ENCODE data around the gene PPA2.
A peak's percentile ranks its signal among the peaks of the same experiment; 100 is the strongest.

The PPA2 gene

GRCh38 chr4:105483840-105484239, 10.0 kb upstream of the PPA2 start:
- H4K20me1 ChIP-seq (ENCODE audit: insufficient read depth, low read length) = no peaks in the 10 kb centered on the region
- H3K79me2 ChIP-seq (ENCODE audit: insufficient read depth, low read length) = no peaks in the 10 kb centered on the region
- H3K27me3 ChIP-seq (ENCODE audit: insufficient read depth, low read length) = no peaks in the 10 kb centered on the region
- no peaks in the 10 kb centered on the region for H3K9me2 ChIP-seq (ENCODE audit: low read depth, low read length)
- H3K4me2 ChIP-seq (ENCODE audit: low read length) = no peak overlapping the region
- no peaks in the 10 kb centered on the region for H3F3A ChIP-seq (ENCODE audit: insufficient read depth, low read length)
- no peak overlapping the region for H3K9ac ChIP-seq (ENCODE audit: low read length)
- H3K36me3 ChIP-seq (ENCODE audit: insufficient read depth, low read length) = no peaks in the 10 kb centered on the region
- no peaks in the 10 kb centered on the region for H3K9me3 ChIP-seq (ENCODE audit: low read length)
- H3K4me3 ChIP-seq (ENCODE audit: low read depth, low read length, poor library complexity, severe bottlenecking) = no peak overlapping the region
- no peak for TF ChIP-seq CTCF (IDR thresholded peaks at IDR 0.05; ENCODE audit: low read length)
- no peak overlapping the region for H3K27ac ChIP-seq (ENCODE audit: low read depth, low read length, poor library complexity, severe bottlenecking)
- no peaks in the 10 kb centered on the region for H3K4me1 ChIP-seq (ENCODE audit: insufficient read depth, low read length, severe bottlenecking)
- no peak overlapping the region for H2AFZ ChIP-seq (ENCODE audit: low read length)

- Histone ChIP-seq H3K9me2 (ENCODE audit: low read depth, low read length) (no peaks in the 10 kb centered on the region), H3K4me1 (ENCODE audit: insufficient read depth, low read length, severe bottlenecking) (peaks cover 28% of the 10 kb centered on the region), H3K4me2 (ENCODE audit: low read length) (peak overlapping the region; percentile 76), H3K4me3 (ENCODE audit: low read depth, low read length, poor library complexity, severe bottlenecking) (peak overlapping the region; percentile 92), H3K79me2 (ENCODE audit: insufficient read depth, low read length) (peaks cover 36% of the 10 kb centered on the region), H2AFZ (ENCODE audit: low read length) (no peak overlapping the region), H3K36me3 (ENCODE audit: insufficient read depth, low read length) (no peaks in the 10 kb centered on the region), H3K9ac (ENCODE audit: low read length) (peak overlapping the region; percentile 80; the same call in 1 of the 2 replicates), H3K27ac (ENCODE audit: low read depth, low read length, poor library complexity, severe bottlenecking) (no peak overlapping the region), H4K20me1 (ENCODE audit: insufficient read depth, low read length) (no peaks in the 10 kb centered on the region), H3F3A (ENCODE audit: insufficient read depth, low read length) (no peaks in the 10 kb centered on the region), H3K9me3 (ENCODE audit: low read length) (no peaks in the 10 kb centered on the region), H3K27me3 (ENCODE audit: insufficient read depth, low read length) (no peaks in the 10 kb centered on the region)
- TF ChIP-seq EZH2 (IDR thresholded peaks at IDR 0.05; ENCODE audit: borderline replicate concordance, low read length) = no peak
- peak; percentile 86 for TF ChIP-seq CTCF (IDR thresholded peaks at IDR 0.05; ENCODE audit: low read length)
Observed at GRCh38 chr4:105474099-105474518, 247 bp upstream of the PPA2 start.

GRCh38 chr4:105472871-105473323, 965 bp downstream of the PPA2 start:
- peaks cover 28% of the 10 kb centered on the region for H3K4me1 ChIP-seq (ENCODE audit: insufficient read depth, low read length, severe bottlenecking)
- H3K9me3 ChIP-seq (ENCODE audit: low read length) = no peaks in the 10 kb centered on the region
- 0 out of 2 replicates have a peak overlapping the region, but pooled peaks have one; percentile 38 for H2AFZ ChIP-seq (ENCODE audit: low read length)
- peak overlapping the region; percentile 81 for H3K27ac ChIP-seq (ENCODE audit: low read depth, low read length, poor library complexity, severe bottlenecking)
- H3F3A ChIP-seq (ENCODE audit: insufficient read depth, low read length) = no peaks in the 10 kb centered on the region
- H3K9me2 ChIP-seq (ENCODE audit: low read depth, low read length) = no peaks in the 10 kb centered on the region
- H3K27me3 ChIP-seq (ENCODE audit: insufficient read depth, low read length) = no peaks in the 10 kb centered on the region
- peaks cover 45% of the 10 kb centered on the region for H3K79me2 ChIP-seq (ENCODE audit: insufficient read depth, low read length)
- H3K36me3 ChIP-seq (ENCODE audit: insufficient read depth, low read length) = no peaks in the 10 kb centered on the region
- TF ChIP-seq CTCF (IDR thresholded peaks at IDR 0.05; ENCODE audit: low read length) (no peak), EZH2 (IDR thresholded peaks at IDR 0.05; ENCODE audit: borderline replicate concordance, low read length) (no peak)
- H3K9ac ChIP-seq (ENCODE audit: low read length) = peak overlapping the region; percentile 80
- no peaks in the 10 kb centered on the region for H4K20me1 ChIP-seq (ENCODE audit: insufficient read depth, low read length)
- peak overlapping the region; percentile 92 for H3K4me3 ChIP-seq (ENCODE audit: low read depth, low read length, poor library complexity, severe bottlenecking)
- H3K4me2 ChIP-seq (ENCODE audit: low read length) = peak overlapping the region; percentile 76

Measured in OCI-LY1 (cell line).